ENCODE results near the gene ARHGAP19.

Gene ARHGAP19

GRCh38 chr10:97188261-97188711, 104.2 kb downstream of the ARHGAP19 start:
- DNase-seq, result no peak

DNA sequence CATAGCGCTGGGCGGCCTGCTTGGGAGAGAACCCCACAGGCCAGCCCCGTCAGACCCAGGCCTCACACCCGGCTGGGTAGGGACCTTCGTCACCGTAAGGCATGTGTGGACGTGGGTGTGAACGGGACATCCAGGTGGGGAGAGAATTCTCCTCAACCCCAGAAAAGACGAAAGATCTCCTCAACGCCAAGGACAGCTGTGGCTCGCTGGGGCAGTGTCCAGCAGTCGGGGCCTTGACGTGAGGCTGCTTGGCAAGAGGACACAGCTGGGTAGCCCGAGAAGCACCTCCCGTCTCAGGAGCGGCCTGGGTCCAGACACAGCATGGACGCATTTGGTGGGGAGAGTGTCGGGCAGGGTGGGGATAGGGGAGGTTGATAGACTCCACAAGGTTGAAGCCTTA, 105.5 kb downstream of the ARHGAP19 start:
- no peak for DNase-seq

DNA sequence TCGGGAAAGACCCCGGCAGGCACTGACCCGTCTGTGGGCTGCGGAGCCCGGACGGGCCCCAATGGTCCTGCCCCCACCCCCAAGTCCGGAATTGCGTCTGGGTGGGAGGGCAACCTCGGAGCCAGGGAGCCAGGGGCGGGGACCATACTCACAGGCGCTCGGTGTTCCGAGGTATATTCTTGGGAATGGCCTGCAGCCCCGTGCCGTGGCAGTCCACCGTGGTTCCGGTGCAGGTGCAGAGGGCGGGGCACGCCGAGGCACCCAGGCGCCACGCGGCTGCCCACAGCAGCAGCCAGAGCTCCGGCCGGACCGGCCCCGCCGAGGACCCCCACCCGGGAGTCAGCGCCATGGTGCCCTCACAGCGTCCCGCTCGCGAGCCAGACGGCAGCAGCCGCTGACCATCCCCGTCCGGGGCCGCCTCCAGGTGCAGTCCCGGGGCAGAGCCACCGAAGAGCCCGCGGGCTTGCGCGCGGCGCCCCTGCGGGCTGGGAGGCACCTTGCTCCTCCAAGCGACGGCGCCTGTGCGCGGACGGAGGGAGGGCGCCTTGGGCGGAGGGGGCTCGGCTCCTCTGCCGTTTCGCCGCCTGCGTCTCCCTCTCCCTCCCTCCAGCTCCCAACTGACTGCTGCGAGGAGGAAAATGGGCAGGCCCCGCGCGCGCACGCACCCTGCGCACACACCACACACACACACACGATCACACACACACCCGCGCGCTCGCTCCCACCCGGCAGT, 106.9 kb downstream of the ARHGAP19 start, which contains the start of gene SLIT1:
SLIT1 (minus strand) TSS at position 634 of the 733 bp plus-strand sequence; CDS start at position 349, 285 bp downstream.
- DNase-seq, result no peak

DNA sequence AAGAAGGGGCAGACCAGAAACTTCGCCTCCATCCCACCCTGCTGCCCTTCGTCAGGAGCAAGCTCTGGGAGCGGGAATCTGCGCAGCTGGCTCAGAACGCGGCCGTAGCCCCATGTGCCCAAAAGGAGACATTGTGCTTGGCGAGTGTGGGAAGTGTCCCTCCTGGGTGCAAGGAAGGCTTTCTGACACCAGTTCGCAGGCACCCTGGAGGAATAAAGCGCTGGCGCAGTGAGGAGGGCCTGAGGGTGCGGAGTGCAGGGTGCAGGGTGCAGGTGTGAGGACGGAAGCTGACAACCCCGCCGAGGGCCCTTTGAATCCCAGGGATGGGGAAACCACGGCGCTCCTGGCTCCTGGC, 107.5 kb downstream of the ARHGAP19 start:
- DNase-seq, result no peak

DNA sequence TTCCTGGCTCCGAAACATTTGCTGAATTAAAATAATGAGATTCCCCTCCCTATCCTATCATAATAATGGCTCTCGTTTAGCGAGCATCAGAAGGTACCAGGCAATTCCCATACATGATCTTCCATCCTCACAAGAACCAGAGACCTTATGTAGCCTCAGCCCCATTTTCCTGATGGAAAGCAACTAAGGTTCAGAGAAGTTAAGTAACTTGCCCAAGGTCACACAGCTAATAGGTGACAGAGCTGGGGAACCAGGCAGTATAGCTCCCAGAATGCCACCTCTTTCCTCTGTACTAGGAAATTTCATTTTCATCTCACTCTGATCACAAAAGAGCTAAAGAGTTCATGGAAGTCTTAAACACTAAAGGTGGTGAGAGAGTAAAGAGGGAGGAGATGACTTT, 109.1 kb downstream of the ARHGAP19 start:
- DNase-seq, result no peak

- no peak for DNase-seq
Observed at GRCh38 chr10:97182288-97182990, 110.0 kb downstream of the ARHGAP19 start.

- DNase-seq, result no peak
Observed at GRCh38 chr10:97180986-97181385, 111.5 kb downstream of the ARHGAP19 start.

DNA sequence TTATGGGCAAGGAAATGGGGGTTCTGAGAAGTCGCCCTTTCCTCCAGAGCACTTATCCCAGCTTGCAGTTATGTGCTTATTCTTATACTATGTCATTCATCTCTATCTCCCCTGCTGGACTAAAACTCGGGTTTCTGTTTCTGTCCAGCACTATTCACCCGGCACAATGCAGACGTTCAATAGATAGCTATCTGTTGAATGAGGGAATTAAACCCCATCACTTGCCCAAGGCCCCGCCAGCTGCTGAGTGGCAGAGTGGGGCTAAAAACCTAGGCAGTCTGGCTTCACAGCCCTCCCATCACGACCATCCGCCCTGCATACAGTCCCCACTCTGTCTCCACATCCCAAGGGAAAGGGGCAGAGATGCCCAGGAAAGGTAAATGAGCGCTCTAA, 112.1 kb downstream of the ARHGAP19 start:
- DNase-seq, result no peak

DNA sequence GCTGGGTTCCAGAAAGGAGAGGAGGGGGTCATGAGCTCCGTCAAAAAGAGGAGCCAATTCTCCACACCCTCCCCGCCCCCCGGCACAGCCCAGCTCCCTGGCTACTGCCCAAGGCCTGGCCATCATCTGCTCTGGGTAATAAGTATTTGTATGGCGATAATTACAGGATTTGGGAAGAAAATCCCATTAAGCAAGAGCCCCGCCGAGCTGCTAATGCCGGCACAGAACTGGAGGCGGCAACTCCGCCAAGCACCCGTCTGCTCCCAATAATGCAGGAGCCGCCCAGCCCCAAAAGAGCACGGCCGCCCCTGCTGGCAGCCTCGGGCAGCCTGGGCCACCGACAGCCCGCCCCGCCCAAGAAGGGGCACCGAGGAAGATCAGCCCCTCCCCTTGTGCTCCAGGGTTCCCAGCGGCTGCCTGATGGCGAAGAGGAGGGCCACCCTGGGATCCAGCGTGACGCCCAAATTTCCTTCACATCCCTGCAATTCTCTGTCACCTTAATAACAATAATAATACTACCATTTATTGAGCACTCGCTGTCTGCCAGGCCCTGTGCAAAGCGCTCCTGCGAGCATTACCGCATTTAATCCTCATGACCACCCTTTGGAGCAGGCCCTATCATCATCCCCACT, 112.6 kb downstream of the ARHGAP19 start:
- no peak for DNase-seq

DNA sequence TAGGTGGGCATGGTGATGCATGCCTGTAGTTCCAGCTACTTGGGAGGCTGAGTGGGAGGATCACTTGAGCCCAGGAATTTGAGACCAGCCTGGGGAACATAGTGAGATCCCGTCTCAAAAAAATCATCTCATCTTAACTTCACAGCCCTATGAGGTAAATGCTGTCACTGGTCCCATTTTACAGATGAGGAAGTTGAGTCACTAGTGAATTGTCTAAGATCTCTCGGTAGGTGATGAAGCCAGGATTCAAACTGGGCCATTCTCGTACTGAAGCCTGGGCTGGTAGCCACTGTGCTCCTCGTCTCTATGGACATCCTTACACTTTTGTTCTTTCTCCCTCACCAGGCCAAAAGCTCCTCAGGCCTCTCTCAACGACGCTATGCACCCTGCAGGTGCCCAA, 113.1 kb downstream of the ARHGAP19 start:
- no peak for DNase-seq

- DNase-seq, result no peak
Observed at GRCh38 chr10:97178074-97178473, 114.4 kb downstream of the ARHGAP19 start.

DNA sequence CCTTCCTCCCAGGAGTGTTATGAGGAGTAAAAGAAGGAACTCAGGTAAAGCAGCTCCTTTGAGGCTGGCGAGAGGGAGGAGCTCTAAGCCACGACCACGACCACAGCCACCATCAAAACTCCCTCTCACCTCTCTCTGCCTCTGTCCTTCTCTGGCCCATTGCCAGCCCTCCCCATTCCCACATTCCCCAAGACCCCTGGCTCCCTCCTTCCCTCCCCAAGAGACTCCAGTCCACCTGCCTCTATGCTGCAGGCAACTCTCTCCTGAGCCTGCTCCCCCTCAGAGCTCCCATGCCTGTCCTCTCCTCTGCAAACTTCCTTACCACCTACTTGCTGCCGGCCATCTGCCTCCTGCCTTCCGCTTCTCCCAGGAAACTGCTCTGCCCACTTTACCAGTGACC, 116.2 kb downstream of the ARHGAP19 start:
- DNase-seq, result no peak

DNA sequence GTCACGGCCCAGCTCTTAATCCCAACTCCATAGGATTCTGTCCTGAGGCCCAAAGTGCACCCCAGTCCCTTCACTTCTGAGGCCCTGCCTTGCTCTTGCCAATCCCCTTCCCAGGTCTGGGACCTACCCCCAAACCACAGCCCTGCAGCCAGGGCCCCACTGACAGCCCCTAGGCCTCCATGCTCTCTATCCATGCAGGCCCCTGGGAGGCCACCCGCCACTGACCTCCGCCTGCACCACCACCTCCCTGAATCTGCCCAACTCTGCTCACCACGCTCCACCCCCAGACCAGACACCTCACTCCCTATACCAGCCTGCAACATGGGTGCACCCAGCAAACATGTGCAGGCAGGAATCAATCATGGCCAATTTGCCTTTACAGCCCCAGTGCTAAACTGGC, 116.9 kb downstream of the ARHGAP19 start:
- DNase-seq, result no peak

- DNase-seq, result no peak
Observed at GRCh38 chr10:97174941-97175340, 117.5 kb downstream of the ARHGAP19 start.

DNA sequence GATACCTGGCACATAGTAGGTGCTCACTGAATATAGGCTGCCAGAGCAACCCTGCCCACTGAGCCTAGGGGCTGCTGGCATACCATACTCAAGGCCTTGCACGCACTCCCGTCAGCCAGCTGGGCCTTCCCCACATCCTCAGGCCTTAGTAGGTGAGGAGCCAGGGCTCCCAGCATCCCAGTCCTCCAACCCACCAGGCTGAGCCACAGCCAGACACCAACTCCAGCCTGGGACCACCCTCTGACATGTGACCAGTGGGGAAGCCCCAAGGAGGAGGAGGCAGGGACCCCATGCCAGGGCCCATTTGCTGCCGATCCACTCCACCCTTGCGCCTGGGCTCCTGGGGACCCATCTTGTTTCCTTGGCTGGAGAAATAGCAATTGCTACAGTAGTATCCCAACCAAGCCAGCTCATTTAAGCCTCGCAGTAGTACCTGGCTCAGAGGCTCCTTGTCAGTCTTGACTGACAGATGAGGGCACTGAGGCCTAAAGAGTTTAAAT, 118.1 kb downstream of the ARHGAP19 start:
- DNase-seq, result no peak

DNA sequence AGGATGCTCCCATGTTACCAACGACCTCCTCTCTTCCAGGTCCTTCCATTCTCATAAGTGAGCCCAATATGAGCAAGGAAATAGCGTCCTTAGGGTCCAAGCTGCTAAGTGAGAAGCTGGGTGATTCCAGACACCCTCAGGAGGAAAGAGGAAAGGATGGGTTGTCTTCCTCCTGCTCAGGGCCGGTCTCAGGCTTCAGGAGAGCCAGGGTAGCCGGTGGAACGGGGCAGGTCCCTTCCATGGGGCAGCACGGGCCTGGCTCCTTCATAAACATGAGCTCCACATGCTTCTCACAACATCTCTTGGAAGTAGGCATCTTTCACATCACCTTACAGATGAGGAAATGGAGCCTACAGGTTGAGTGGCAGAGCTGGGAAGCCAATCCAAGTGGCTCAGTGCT, 119.4 kb downstream of the ARHGAP19 start:
- DNase-seq, result no peak

Measured in activated naive CD4-positive, alpha-beta T cell treated with anti-CD3 and anti-CD28 coated beads, Interleukin-2, amount 50 U/mL, for 16 hours (primary cell).